Activated T-helper 9 cell treated with anti-CD3 and anti-CD28 coated beads, Interleukin-2, amount 50 U/mL, for 16 hours (primary cell): ENCODE measurements around the gene SNAP25.

ENCODE experiments used
- DNase-seq: peaks from one replicate; pipeline ENCODE4 v3.0.0-alpha.2; 2020; ENCODE audit warnings: low read depth

Gene SNAP25

DNA sequence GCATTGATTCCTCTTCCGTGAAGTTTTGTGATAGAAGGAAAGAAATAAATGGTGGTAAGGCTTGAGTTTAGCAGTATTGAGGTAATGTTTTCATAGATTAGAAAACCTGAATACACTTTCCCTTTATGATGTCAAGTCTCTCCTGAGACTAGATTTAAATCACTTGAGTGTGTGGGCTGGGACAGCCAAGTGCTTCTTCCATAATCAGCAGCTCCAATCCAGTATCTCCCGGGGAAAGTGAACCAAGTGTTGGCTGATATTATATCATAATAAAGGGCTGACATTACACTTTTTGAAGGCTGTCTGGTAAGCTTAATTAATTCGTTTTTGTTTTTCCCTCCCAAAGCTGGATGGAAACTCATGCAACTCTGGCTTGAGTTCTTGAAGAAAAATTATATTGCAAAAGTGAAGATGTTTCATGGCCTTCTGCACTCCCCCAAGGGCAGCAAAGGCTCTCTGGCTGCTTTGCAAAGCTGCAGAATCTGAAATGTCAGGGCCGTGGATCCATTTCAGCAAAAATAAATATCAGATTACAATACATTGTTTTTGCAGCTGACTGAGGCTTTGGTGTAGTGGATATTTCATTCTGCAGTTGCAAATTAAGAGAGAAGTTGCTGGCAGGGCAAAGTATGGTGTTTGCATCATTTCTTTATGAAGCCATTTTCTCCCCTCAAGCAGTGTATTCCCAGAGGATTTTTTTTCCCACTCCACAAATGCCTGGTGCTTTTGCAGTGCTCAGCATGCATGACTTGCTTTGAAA is 114.2 kb downstream of the SNAP25 start:
- no peak for DNase-seq

DNA sequence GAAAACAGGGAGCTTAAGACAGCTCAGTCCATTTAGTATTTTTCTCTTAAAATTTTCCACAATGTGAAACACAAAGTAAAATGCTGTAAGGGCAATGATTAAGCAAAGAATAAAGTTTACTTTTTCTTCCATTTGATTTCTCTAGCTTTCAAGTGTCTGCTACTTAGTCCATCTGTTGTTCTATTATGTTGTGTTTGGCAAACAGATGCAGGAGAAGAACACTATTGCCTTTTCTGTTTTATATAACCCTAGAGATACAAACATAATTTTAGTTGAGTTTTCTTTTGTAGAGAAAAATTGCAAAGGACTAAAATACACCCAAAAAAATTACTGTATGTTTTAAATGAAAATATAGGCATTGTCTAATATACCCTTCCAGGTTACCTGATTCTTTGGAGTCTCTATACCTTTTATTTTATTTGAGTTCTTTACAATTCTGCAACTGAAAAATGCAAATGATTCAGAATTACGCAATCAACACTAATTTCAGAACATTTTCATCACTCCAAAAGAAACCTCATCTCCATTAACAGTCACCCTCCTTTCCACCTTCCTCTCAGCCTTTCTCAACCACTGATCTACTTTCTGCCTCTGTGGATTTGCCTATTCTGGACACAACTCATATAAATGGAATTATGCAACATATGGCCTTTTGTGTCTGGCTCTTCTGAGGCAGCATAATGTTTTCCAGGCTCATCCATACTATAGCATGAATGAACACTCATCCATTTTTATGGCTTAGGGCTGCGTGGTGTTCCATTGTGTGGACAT is 118.5 kb downstream of the SNAP25 start:
- no peak for DNase-seq

DNA sequence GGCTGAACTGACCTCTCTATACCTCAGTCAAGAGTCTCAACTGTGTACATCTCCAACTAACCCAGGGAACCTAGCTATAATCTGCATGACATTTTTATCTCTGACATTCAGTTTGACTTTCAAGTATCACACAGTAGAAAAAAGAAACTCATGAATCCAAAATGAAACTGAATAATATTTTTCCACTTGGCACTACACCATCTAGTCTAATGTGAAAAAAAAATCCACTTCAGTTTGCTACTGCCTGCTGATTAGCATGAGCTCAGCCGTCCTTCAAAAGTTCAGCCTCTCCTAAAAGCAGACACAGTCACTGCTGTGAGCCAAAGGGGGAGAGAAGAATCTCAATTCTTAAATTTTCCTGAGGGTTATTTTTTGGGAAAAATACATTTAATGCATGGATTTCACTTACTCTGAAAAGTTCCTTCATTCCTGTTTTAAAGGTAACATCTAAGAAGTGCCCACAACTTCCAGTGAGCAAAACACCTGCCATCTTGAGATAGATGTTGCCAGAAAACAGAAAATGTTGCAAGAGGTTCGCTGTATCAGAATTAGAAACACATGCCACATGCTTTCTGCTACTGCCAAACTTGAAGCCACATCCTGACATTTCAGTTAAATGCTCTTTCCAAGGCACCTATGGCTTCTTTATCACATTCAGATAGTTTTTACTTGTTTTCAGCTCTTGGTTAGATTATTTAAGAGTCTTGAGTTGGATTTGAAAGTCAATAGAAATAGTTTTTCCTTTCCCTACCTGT is 120.0 kb downstream of the SNAP25 start:
- no peak for DNase-seq

DNA sequence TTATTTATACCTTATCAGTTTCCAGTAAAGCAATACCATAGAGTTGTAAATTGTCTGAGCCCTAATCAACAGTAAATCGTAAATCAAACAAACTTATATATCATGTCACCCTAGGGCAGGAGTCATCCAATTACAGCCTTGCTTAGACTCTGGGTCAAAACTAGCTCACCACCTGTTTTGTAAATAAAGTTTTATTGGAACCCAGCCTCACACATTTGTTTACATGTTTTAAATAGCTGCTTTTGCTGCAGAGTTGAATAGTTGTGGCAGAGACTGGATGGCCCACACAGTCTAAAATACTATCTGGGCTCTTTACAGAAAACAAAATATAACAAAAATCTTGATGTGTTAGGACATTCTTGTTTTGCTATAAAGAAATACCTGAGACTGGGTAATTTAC is 121.0 kb downstream of the SNAP25 start:
- DNase-seq: no peak

DNA sequence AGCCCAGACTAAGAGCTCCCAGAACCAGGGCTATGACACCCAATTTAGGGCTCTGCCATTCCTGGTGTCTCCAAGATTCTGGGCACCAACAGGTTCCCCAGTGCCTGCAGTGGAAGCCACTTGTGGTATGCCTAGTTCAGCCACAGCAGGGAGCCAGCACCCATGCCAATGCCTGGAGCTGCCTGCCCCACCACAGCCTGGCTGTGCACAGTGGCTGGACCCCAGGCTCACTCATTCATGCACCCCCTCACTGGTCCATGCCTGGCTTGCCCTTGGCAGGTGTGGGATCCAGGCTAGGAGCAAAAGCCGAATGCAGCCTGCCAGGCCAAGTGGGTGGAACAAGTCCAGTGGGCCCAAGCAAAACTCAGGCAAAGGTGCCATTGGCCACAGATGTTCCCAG is 123.5 kb downstream of the SNAP25 start:
- DNase-seq: no peak

DNA sequence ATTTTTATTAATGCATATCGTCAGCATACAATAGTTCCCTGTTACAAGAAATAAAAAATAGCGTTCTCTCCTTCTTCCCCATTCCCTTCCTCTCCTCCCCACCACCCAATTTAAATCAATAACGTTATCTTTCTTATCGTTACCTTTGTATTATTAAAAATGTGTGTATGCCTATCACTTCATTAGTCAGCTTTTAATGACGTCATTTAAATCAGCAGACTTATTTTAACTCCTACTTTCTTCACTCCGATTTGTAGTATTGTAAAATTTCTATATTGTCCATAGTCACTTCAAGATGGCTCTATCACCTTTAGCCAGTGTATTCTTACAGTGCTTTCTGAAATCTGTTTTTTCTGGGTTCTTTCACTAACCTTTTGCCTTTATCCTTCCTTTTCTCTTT is 126.3 kb downstream of the SNAP25 start:
- no peak for DNase-seq

DNA sequence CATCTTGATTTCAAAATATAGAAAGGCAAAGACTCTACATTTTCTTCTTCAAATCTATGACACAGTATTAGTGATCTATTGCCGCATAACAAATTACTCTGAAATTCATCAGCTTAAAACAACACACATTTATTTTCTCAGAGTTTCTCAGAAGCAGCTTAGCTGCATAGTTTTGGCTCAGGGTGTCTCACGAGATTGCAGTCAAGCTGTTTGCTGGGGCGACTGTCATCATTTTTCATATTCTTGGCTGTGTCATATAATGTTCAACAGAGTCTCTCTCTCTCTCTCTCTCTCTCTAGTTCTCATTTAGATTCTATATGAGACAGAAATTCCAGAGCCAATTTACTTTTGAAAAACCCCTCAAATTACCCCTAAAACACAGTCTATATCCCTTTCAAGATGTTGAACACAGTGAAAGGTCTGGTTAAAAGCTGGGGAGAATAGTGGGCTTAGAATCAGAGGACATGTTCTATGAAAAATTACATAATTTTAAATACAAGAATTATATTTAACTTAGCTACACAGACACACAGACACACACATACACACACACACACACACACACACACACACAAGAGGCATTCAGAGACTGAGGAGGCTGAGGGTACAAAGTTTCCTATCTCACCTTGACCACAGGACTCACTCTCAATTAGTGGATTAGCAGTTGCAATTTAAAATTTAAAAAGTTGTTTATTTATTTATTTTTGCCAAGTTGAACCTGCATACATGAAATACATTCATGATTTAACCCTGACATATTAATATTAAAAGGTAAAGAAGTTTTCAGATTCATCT is 128.7 kb downstream of the SNAP25 start:
- DNase-seq: no peak

DNA sequence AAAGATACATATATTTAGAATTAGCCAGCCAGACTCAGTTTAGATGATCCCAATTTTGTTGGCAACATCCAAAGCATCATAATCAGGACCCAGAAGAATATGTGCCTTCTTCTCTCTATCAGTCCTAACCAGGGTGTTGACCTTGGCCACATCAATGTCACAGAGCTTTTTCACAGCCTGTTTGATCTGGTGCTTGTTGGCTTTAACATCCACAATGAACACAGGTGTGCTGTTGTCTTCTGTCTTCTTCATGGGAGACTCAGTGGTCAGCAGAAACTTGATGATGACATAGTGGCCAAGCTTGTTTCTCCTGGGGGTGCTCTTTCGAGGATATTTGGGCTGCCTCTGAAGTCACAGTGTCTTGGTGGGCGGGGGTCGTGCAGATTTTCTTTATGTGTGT is 130.5 kb downstream of the SNAP25 start:
- no peak for DNase-seq

DNA sequence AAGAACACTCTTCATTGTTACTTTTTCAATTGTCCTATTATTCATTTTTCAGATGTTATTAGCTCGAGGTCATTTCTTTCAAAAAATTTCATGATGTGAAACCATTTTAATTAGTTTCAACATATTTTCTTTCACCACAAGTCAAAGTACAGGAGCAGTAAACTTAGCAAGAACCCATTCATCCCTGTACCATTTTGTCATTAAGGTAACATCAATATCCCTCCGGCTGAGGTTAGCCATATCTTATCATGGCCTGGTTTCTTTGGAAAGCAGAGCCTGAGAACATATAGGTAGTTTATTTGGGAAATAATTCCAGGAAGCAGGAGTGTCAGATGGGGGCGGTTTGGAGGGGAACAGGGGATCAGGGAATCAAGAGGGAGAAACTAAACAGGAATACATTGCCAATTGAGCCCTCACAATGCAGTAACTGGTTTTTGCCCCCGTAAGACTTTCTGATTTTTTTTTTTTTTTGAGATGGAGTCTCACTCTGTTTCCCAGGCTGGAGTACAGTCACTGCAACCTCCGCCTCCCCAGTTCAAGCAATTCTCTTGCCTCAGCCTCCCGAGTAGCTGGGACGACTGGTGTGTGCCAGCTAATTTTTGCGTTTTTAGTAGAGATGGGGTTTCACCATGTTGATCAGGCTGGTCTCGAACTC is 131.7 kb downstream of the SNAP25 start:
- DNase-seq: no peak

DNA sequence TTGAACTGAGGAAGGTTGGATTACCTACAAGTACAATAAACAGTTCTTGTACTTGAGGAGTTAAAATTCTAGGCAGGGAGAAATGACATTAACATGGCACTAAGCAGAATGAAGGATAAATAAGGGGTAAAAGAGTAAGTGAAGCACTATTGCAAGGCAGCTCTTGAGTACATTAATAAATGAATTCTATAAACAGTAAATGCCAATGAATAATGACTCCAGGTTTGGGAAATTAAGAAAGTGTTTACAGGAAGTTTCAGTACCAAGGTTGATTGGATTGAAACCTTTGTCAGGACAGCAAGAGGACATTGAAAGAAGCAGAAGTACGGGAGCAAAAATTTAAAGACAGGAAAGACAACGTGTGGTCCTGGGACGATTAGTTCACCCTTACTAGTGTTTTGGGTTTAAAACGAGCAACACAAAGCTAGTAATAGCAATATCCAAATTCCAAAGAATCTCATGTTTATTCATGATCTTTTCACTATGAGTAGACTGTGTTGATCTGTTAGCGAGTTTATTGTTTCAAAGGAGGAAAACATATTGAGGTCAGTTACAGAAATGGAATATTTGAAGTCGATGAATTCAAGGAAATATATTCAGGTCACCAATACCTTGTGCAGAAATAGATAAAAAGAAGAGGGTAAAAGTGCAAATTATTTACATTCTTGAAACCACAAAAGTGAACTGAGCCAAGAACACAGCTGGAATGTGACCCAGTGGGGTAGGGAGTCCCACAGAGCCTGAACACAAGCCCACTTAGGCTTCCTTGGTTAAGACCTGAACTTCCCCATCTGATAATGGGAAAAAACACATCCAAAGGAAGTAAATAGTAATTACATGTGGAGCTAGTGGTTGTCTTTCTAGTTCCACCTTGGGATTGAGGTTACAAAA is 134.5 kb downstream of the SNAP25 start:
- DNase-seq: no peak

DNA sequence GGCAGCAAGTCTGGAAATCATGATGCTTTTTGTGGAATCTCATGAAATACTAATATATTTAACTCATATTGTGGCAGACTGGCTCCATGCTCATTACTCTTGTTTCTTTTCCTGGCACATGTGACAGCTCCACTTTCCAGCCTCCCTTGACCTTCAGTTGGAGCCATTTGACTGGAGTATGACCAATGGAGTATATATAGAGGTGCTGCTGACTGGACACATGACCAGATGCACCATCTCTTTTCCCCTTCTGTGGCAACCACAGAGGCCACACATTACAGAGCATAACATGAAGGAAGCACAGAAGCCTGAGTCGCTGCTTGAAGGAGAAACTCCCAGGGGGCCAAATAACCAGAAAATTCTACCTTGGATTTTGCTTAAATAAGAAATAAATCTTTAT is 138.0 kb downstream of the SNAP25 start:
- no peak for DNase-seq
